Measurements from ENCODE around the gene SDHD. TPM values are rescaled to one million over a fixed set of nuclear protein-coding genes. Genes with fewer than 3 reads are reported as not detected.

The SDHD gene
- total and polyA plus RNA-seq, 2 of the 8 experiments (the other 6 are each of a cell fraction or from before 2014, with no cell fraction given) = 96.0 to 181 TPM

- TF ChIP-seq RNF2 (IDR thresholded peaks at IDR 0.05; ENCODE audit: borderline replicate concordance, low read depth, low read length, missing control alignments, poor library complexity, severe bottlenecking) (no peak), CHD7 (IDR thresholded peaks at IDR 0.05; ENCODE audit: insufficient replicate concordance, low read length) (no peak)
These were observed 41.7 kb upstream of the SDHD start (continued) for GRCh38 chr11:112044961-112045360.

Data from H1 (cell line).